Erythroblast (primary cell): ENCODE data around the gene SLCO2B1.

Source experiments
- DNase-seq, 2 experiments: peaks; one replicate each; lab custom pipeline; 2025; lab: John Stamatoyannopoulos, UW
- GATA1 ChIP-seq: IDR thresholded peaks from 2 replicates; pipeline ENCODE4 v1.6.1; 2011; ENCODE audit warnings: low read depth, mild to moderate bottlenecking, control low read depth, low read length, moderate library complexity
- POLR2A ChIP-seq: IDR thresholded peaks from 2 replicates; pipeline ENCODE4 v1.6.1; 2011; ENCODE audit warnings: mild to moderate bottlenecking, low read length

SLCO2B1 gene

DNA sequence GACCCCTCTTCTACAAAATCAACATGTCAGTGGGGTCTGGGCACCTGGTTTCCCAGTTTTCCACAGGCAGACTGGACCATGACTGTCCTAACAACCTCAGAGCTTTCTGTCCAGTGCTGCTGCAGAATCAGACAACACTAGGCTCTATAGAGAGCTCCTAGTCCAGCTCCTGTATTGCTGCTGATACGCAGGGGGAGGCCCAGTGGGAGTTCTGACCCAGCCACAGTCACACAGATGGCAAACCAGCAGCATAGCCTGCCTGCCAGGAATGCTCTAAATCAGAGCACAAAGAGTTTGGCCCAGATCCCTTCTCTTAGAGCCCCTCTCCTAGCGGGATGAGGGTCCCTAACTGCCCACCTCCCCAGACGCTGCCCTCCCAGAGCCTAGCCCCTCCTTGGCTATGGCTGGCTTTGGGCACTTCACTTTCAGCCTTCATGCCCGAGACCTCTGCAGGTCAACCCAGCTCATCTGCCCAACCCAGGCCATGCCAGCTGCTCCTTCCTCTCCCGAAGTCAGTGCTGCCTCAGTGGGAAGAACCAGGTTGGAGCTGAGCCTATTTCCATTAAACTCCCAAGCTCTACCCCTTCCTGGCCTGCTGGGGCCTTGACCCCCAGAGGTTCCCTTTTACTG, 15.8 kb upstream of the SLCO2B1 start:
- TF ChIP-seq POLR2A (no peak), GATA1 (no peak)
- no peak for DNase-seq

DNA sequence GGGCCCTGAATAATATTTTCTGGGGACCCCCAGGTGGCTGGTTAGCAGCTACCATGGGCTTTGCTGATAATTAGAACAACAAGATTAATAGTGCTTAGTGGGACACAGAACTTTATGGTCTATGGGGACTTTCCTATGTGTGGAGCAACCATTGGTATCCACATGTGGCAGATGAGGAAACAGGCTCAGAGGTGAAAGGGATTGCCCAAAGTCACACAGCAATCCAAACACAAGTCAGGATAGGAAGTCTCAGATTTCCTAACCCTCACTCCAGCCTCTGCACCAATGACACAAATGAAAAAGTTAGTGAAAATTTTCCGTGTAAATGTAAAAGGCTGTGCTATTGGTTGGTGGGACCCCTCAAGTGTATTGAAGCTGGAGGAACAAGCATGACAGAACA, 15.3 kb upstream of the SLCO2B1 start:
- no peak for DNase-seq
- TF ChIP-seq POLR2A (no peak), GATA1 (no peak)

DNA sequence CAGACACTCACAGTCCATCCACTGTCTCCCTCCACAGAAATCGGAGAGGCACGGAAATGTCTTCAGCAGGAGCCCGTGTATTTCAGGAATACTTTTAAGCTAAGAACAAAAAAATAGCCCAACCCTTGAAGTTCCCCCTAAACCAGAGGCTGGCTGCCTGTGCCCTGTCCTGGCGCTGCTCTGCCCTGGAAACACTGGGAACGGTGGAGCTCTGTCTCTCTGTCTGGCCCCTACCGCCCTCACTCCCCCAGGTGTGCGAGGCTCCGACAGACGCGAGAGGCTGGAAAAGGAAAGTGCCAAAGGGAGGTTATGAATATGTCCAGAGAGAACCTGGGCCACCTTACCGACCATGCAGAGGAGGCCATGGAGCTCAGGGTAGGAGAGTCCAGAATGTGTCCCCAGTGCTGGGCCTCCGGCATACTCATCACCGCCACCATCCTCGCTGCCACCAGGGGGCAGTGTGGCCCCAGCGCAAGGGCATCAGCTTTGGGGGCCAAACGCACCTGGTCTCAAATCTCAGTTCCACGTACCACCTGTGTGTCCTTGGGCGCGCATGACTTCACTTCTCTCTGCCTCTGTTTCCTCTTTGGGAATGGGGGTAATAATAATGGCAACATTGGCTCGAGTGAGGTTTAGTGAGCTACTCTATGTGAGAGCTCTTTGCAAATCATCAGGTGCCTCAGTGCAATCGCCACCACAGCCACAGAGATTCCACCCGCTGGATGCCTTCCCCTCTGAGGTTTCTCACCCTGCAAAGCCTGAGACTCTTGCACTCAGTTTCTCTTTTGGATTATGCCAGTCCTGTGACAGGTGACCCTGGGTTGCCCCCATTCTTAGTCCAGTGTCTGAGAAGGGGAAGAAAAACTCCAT, 10.4 kb upstream of the SLCO2B1 start:
- DNase-seq, result peak; percentile 56 to 81
- no peak for TF ChIP-seq GATA1
- TF ChIP-seq POLR2A, result no peak

DNA sequence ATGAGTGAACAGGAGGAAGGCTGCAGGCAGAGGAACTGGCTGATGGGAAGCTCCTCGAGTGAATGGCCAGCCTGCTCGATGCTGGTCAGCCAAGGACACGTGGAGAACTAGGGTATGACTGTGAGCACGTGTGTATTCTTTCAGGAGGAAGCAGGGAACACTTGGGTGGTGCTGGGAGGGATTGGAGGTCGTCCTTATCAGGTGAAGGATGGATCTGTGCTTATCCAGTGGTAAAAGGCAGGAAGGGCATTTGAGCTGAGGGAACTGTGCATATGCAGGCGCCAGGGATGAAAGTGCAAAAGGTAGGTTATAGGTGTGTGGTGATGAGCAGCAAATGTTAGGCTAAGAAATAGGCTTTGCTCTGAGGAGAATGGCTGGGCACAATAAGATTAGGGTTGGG, 9.7 kb upstream of the SLCO2B1 start:
- DNase-seq, result no peak
- TF ChIP-seq GATA1 (no peak), POLR2A (no peak)

DNA sequence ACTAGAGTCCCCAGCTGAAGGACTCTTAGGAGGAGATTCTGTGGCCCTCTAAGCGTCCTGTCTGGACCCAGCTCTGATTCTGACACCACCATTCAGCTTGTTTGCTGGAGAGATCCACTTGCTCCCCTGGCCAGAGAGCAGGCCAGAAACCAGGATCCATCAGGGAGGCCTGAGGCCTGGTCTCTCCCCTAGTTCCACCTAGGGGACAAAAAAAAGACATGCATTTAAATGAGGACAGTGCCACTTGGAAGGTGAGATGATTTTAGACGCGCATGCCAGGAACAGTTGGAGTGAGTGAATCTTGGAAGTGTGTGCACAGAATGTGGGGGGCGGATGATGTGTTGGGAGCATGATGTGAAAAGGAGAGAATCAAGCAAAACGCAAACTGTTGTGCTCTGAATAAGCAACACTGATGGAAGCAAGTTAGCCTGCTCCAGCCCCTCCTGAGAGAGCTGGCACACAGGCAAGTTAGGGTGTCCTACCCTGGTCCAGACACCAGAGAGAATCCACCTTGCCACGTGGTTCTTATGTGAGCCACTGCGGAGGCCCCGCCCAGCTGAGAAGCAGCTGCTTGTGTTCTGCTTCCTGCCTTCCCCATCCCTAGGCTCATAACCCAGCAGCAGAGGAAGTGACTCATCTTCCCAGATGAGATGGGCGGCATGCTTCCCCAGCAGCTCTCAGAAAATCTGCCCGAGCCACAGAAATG, 8.0 kb upstream of the SLCO2B1 start:
- peak; percentile 18 to 74 for DNase-seq
- TF ChIP-seq POLR2A, result no peak
- TF ChIP-seq GATA1, result no peak

DNA sequence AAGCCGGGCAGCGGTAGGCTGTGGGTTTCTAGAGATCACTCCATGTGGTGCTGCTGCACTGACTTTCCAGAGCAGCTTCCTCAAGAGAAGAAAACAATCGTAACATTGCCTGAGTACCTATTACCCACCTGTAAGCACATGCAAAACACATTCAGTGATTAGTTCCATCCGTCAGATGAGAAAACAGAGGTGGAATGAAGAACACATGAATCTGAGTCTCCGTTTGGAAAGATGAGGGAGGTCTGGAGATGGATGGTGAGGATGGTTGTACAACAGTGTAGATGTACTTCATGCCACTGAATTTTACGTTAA, 7.5 kb upstream of the SLCO2B1 start:
- TF ChIP-seq POLR2A, result no peak
- no peak for TF ChIP-seq GATA1

DNA sequence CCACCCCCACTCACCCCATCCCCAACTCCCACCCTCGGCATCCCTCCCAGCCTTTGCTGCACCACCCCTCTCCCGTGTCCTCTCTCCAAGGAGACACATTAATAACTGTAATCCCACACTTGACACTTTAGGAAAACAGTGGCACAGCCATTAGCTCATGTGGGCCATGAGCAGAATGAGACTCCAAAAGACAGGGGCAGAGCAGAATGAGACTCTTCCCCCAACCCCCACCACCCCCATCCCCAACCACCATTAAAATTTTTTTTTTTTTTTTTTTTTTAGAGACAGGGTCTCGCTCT, 6.2 kb upstream of the SLCO2B1 start:
- no peak for DNase-seq
- TF ChIP-seq POLR2A (no peak), GATA1 (no peak)

More for the DNA sequence above, 7.5 kb upstream of the SLCO2B1 start:
- DNase-seq, result no peak

DNA sequence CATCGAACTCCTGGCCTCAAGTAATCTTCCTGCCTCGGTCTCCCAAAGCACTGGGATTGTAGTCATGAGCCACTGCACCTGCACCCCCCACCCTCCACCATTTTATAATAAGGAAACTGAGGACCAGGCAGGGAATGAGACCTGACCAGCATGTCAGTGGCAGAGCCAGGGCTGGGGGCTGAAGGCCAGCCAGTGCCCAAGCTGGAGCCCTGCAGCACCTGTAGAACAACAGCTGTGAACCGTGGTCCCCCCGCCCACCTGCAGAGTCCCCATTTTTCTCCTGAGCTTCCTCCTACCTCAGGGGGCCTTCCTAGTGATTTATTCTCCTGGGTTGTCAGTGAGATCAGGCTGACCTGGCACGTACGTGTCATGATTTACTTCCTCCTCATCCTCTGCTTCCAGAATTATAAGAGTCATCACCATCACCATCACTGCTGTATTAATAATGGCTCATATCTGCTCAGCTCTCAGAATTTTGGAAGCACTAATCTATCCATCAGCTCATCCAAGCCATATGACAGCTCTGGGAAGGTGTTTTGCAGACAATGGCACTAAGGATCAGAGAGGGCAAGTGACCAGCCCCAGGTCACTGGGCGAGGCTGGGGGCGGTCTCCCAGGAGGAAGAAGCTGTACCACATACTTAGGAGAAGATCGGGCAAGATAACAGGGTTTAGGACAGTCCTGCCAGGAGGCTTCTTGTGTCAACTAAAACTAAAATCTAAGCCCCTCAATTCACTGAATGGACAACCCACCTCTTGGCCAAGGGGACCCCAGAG, 5.5 kb upstream of the SLCO2B1 start:
- DNase-seq, result no peak
- no peak for TF ChIP-seq GATA1
- no peak for TF ChIP-seq POLR2A

DNA sequence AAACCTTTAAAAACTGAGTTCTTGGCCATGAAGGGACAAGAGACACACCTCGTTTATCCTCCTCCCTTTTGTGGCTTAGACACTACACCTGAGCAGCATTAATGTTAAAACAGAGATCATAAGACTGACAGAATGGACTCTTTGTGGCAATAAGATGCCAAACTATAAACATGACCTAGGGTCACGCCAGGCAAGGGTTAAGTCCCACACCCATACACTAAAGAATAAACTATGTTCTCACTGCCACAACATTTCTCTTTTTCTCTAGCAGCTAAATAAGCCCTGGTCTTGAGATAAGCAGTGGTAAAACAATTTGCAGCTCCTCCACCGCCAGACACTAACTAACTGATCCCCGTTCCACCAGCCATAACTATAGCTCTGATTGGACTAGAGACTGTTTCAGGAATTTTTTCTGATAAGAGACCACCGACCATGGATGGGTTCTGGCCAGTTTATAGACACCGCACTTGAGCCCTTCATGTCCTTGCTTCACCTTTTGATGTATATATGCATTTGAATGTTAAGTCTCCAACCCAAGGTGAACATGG, 4.9 kb upstream of the SLCO2B1 start:
- no peak for DNase-seq
- no peak for TF ChIP-seq GATA1
- no peak for TF ChIP-seq POLR2A

DNA sequence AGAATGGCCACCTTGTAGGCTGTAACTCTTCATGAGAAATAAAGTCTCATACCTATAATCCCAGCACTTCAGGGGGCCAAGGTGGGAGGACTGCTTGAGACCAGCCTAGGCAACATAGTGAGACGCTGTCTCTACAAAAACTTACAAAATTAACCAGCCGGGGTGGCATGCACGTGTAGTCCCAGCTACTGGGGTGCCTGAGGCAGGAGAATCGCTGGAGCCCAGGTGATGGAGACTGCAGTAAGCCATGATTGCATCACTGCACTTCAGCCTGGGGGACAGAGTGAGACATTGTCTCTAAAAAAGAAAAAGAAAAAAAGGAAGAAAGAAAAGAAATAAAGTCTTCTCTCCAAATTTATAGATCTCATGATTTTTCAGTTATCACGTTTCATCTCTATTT, 4.2 kb upstream of the SLCO2B1 start:
- DNase-seq, result no peak
- no peak for TF ChIP-seq POLR2A
- TF ChIP-seq GATA1, result no peak

DNA sequence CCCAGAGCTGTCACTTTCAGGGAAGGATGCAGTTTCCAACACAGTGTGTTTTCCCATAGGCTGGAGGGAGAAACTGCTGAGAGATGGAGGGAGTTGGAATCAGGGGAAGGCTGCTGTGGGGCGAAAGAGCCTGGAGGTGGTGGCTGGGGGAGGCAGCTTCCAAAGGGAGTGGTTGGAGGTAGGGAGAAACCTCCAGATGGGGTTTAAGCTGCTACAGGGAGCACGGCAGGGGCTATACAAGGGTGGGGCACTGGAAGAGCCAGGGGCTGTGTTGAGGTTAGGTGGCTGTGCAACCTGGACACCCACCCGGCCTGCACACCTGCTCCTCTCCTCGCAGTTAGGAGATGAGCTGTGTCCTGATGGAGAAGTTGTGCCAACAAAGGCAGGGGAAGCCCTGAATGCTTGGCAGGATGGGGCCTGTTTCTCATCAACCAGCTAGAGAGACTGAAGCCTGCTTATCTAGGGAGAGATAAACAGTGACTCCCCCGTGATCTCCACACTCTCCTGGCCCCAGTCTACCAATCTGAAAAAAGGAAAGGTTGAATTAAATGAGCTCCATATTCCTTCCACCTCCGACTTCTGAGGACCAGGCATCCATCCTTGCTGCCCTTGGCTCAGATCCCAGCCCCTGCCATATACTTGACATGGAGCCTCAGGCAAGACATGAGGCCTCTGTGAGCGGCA, 3.6 kb upstream of the SLCO2B1 start:
- no peak for DNase-seq
- TF ChIP-seq POLR2A, result no peak

DNA sequence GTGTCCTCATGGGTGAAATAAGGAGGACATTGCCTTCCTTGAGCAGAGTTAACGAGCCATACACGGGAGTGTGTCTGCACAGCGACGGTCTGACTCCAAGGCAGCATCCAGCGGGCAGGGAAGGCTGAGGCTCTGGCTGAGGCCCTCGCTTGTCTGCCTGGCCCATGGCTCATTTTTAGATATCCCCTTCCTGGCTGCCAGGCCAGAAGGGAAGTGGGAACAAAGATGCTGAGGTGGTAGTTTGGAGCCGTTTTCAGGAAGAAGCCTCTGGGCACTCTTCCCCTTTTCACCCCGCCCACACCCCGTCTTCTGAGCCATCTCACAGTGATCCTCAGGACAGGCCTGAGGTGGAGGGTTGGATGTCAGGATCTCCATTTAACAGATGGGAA, 3.0 kb upstream of the SLCO2B1 start:
- TF ChIP-seq POLR2A (no peak), GATA1 (no peak)
- DNase-seq, result no peak

DNA sequence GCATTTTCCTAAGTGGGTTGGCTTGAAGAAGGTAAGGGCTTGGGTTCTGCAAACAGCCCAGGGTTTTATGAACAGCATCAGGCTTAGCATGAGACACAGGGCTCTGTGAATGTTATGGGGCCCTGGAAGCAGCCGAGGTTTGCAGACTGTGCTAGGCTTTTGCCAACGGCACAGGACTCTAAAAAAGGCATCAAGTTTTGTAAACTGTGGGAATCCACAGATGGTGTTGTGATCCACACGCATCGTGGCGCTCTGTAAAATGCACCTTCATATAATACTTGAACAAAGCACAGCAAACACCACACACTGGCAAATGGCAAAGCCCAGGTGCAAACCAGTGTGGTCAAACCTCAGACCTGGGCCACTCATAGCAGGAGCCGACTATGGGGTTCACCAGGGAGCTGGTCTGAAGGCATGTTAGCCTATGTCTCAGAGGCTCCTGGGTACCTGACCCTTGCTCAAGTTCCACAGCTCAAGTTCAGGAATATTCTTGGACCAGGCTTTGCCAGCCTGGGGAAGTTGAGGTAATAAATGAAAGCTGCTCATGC, 2.4 kb upstream of the SLCO2B1 start:
- TF ChIP-seq POLR2A (no peak), GATA1 (no peak)
- DNase-seq, result no peak
